ENCODE results near the gene WDR55.
A peak's percentile ranks its signal among the peaks of the same experiment; 100 is the strongest.
"Not testable (repeated sequence)": the region's sequence is repeated elsewhere in the genome, so short reads cannot be mapped to it uniquely, and the experiment has no call there.

WDR55 gene

DNA sequence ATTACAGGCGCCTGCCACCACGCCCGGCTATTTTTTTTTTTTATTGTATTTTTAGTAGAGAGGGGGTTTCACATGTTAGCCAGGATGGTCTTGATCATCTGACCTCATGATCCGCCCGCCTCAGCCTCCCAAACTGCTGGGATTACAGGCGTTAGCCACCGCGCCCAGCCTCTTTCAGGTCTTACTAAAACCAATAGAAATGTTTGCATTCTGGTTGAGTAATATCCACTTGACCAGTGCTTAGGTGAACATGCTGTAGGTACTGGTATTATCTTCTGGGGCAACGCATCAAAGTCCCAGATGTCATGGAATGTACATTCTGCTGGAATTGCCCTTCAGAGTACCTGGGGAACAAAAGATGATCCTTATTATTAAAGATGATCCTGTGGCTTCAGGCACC lies 44.1 kb downstream of the WDR55 start:
- not testable (repeated sequence) for DNase-seq (ENCODE audit: low read depth in 4 of 4, low spot score in 1 of 4)

DNA sequence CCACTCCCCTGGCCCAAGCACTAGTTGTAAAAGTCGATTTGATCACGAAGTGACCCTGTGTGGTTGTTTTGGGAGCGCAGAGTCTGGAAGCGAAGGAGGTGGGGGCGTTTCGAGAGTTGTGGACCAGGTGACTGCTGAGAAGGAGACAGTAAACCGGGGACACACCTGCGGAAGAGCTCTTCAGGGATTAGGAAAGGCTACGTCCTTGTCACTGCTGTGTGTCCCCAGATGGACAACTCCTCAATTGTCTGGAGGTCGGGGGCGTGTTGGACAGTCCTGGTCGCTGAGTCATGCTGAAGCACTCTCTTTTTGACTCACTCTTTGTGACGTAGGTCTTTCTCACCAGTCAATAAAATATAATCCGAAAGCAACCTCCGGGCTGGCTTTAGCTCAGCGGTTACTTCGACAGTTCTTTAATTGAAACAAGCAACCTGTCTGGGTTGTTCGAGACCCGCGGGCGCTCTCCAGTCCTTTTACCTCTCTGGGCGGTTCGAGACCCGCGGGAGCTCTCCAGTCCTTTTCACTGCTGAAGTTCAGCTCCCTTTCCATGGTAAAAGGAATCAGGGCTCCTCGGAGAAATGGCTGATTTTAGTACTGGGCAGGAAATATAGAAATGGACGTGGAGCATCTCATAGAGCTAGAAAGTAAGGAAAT lies 46.3 kb downstream of the WDR55 start:
- peak; percentile 46 to 85 (median 84) for DNase-seq (ENCODE audit: low read depth in 4 of 4, low spot score in 1 of 4)

DNA sequence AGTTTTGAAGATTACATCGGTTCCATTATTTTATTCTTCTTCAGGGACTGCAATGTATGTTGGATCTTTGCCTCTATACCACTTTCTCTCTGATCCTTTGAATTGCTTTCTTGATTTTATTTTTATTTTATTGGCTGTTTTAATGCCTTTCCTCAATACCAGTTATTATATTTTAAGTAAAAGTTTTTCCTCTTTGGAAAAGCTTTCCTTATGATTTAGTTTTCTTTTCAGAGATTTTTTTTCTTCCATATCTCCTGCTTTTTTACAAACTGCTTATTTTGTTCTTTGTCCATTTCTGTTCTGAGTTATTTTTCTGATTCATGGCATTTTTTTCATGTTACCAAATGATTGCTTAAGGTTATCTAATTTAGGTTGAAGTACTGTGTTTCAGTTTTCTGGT lies 47.1 kb downstream of the WDR55 start:
- no peak for DNase-seq (ENCODE audit: low read depth in 4 of 4, low spot score in 1 of 4)

DNA sequence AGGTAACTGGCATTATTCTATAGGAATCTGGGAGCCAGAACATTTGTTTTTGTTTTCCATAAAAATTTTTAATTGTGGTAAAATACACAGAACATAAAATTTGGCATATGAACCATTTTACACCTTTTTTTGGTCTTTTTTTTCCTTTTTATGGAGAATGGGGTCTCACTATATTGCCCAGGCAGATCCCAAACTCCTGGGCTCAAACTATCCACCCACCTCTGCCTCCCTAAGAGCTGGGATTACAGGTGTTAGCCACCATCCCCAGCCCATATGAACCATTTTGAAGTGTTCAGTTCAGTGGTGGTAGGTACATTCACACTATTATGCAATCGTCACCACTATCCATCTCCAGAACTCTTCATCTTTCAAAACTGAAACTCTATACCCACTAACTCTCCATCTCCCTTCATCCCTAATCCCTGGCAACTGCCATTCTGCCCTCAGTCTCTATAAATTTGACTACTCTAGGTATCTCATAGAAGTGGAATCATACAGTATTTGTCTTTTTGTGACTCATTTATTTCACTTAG lies 48.9 kb downstream of the WDR55 start:
- DNase-seq (ENCODE audit: low read depth in 4 of 4, low spot score in 1 of 4), result no peak

DNA sequence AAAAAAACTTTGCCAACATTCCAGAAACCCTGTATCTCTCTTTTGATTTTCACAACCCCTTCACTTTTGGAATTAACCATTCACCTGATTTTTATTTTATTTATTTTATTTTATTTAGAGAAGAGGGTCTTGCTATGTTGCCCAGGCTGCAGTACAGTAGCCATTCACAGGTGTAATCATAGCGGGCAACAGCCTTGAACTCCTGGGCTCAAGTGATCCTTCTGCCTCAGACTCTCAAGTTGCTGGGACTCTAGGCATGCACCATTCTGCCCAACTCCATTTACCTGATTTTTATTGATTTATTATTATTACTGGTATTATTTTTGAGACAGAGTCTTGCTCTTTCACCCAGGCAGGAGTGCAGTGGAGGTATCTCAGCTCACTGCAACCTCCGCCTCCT lies 51.5 kb downstream of the WDR55 start:
- not testable (repeated sequence) for DNase-seq (ENCODE audit: low read depth in 4 of 4, low spot score in 1 of 4)

DNA sequence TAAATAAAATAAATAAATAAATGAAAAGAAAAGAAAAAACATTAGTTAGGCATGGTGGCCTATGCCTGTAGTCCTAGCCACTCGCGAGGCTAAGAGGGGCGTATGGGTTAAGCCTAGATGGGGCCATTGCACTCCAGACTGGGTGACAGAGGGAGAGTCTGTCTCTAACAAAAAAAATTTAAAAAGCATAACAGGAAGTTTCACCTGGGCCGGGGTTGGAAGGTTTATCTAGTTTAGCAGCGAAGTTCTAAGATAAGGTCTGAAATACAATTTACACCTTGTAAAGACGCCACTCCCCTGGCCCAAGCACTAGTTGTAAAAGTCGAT lies 53.5 kb downstream of the WDR55 start:
- DNase-seq (ENCODE audit: low read depth in 4 of 4, low spot score in 1 of 4), result no peak

DNA sequence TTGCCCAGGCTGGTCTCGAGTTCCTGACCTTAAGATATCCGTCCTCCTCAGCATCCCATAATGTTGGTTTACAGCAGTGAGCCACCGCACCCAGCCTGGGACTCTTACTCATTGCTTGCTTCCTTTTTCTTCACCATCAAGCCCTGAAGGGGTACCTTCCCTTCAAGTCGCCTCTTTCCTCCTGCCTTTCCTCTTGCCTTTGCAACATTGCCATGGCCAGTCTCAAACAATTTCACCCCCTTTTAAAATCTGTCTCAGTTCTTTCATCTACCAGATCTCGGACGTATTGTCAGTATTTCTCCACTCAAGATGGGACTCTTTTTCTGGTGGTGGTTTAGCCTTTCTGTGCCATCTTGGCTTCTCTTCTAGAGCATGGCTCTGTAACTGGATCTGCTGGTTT lies 56.0 kb downstream of the WDR55 start:
- not testable (repeated sequence) for DNase-seq (ENCODE audit: low read depth in 4 of 4, low spot score in 1 of 4)

DNA sequence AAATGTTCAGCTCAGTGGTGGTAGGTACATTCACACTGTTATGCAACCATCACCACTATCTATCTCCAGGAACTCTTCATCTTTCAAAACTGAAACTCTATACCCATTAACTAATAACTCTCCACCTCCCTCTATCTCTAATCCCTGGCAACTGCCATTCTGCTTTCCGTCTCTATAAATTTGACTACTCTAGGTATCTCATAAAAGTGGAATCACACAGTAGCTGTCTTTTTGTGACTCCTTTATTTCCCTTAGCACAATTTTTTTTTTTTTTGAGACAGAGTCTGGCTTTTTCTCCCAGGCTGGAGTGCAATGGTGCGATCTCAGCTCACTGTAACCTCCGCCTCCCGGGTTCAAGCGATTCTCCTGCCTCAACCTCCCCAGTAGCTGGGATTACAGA lies 56.7 kb downstream of the WDR55 start:
- DNase-seq (ENCODE audit: low read depth in 4 of 4, low spot score in 1 of 4), result not testable (repeated sequence)

Measured in stimulated activated CD4-positive, alpha-beta T cell treated with anti-CD3 and anti-CD28 coated beads, Interleukin-1b, Interleukin-23, amount 100 ng/mL, for 24 hours (primary cell).